ENCODE data around the gene FCRL6.

FCRL6 gene

DNA sequence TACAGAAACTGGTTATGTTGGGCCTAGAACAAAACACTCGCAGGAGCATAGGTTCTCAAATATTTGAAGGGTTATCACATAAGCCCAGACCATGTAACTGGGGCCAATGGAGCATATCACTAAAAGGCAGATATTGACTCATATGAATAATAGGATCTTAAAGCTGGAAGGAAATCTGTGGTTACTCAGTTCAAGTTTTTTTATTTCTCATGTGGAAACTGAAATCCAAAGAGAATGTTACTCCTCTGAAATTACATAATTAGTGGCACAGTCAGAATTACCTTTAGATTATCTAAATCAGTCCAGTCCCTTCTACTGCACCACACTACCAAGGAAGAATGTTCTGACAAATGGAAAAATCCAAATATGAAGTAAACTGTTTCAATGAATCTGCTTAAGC, 36.6 kb downstream of the FCRL6 start:
- DNase-seq = no peak

- DNase-seq = no peak
Measured at GRCh38 chr1:159839116-159839849, 37.1 kb downstream of the FCRL6 start.

GRCh38 chr1:159841749-159842148, 39.6 kb downstream of the FCRL6 start:
- DNase-seq = no peak

DNA sequence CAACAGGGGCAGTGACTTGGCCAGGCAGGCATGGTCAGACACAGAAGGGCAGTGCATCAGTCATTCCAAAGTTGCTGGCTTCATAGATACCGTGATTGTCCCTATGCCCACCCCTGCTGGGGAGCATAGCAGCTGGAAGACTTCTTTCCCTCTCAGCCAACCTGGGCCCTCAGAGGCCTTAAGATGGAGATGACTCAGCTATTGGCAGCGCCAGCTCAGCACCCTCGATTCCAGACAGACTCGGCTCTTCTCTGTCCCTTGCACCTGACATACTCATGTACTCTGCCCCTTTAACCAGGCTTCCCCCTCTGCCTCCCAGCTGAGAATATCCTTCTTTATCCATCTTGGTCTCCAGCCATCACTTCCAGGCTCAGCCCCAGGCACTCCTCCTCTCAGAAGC, 41.3 kb downstream of the FCRL6 start:
- no peak for DNase-seq

- no peak for DNase-seq
Measured at GRCh38 chr1:159845751-159846629, 43.8 kb downstream of the FCRL6 start.

- DNase-seq = no peak
Measured at GRCh38 chr1:159847231-159847630, 45.1 kb downstream of the FCRL6 start.

GRCh38 chr1:159848326-159848725, 46.2 kb downstream of the FCRL6 start:
- DNase-seq = no peak

- no peak for DNase-seq
Measured at GRCh38 chr1:159849626-159850366, 47.6 kb downstream of the FCRL6 start.

DNA sequence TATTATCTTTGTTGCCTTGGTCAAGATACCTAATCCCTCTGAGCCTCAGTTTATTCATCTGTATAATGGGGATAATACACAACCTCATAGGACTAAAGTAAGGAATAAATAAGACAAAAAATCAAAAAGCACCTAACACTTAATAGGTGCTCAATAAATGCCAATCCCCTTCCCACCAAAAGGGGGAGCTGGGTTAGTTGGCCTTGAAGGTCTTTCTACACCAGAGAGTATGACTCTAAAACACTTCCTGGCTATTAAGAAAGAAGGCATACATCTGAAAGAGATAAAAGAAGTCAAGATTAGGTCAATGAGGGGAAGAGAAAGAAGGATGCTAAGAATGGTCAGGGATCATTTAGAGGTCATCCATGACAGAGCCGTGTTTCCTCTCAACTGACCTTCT, 49.2 kb downstream of the FCRL6 start:
- DNase-seq = peak; percentile 21

DNA sequence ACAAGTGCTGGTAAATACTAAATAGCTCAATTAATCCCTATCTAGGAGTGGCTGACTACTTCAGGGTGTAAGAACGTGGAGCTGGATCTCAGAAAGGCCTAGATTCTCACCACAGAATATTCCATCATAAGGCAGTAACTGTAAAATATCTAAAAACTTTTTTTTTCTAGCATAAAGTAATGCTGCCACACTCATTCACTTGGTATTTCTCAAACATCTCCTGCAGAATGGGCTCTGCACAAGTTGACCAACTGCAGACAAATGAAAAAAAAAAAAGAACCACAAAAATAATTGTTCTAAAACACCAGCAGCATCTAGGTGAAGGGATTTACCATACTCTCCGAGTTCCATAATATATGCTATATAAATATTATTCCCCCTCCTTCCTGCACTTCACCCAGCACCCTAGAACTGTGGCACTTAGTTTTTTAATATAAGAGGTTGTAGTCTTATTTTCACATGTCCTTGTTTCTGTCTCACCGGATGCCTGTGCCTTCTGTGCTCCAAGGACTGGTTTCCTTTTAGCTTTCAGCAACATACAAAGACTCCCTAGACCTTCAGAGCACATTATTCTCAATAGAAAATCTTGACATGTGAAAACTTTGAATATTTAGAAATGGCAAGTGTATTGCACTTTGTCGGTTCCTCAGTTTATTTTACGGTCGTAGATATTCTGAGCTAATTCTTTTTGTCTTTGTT, 51.4 kb downstream of the FCRL6 start:
- DNase-seq = no peak

GRCh38 chr1:159854116-159854692, 52.0 kb downstream of the FCRL6 start:
- DNase-seq = peak; percentile 7

DNA sequence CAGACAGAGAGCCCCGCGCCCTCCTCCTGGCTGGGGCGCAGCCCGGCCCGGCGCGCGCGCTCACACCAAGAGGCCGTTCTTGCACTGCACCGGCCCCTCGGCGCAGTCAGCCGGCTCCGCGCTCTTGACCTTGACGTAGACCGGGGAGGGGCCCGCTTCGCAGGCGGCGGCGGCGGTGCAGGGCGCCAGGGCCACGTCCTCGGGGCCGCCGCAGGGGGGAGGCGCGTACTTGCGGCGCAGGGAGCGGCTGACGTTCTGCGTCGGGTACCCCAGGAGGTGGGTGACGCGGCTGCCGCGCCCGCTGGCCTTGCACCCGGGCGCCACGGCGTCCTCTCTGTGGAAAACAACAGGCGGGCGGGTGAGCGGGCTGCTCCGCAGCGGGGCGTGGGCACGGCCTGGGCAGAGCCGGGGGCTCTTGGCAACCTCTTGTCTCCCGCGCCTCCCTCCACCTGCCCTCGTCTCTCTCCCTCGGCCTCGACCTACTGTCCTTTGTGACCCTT, 52.6 kb downstream of the FCRL6 start:
- peak; percentile 77 for DNase-seq

DNA sequence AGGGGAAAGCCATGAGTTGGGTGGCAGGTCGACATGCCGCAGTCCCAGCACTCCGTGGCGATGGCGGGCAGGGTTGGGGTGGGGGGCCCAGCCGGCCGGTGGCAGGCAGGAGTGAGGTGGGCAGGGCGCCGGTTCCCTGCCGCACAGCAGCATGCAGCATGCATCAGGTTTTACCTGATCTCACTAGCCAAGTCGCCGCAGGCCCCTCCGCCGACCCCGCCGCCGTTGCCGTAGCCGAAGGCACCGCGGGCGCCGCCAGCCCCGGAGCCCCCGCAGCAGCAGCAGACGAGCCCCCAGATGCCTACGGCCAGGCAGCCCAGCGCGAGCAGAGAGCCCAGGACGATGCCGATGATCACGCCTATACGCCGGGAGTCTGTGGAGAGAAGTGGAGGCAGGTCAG, 53.5 kb downstream of the FCRL6 start:
- DNase-seq = no peak

GRCh38 chr1:159856576-159856975, 54.4 kb downstream of the FCRL6 start:
- DNase-seq = no peak

DNA sequence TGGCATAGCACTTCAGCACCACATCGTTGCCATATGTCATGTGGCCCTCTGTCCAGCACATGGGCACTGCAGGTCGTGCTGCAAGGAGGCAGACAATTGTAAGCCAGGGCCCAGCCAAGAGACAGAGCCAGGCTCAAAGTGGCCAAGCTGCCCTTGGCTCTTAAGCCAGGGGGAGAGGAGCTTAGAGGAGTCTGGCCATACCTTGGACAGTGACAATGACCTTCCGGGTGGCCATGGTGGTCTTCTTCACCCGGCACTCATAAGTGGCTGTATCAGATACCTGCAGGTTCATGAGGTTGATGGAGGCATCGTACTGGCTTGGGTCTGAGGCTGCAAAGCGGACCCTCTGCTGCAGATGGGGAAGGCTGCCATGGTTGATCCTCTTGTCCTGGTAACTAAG, 55.7 kb downstream of the FCRL6 start:
- DNase-seq = no peak

- no peak for DNase-seq
Measured at GRCh38 chr1:159859767-159860322, 57.7 kb downstream of the FCRL6 start.

DNA sequence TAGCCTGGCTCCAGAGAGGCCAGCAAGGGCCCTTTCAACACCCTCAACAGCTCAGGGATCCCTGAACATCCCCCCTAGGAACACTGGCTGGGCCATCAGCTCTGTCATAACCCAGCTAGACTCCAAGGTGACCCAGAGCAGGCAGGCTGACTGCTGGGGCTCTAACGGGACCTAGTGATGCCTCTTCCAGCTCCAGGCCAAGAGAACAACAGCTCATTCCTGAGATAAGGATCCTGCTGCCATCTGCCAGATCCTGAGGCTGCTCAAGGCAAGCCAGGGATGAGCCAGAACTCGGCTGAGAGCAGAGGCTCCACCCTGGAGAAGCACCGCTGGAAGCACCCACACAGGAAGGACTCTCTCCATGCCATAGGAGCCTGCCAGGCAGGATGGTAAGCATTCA, 58.3 kb downstream of the FCRL6 start:
- DNase-seq = no peak

- DNase-seq = no peak
Measured at GRCh38 chr1:159861218-159861617, 59.1 kb downstream of the FCRL6 start.

GRCh38 chr1:159862031-159862430, 59.9 kb downstream of the FCRL6 start:
- DNase-seq = no peak

- no peak for DNase-seq
Measured at GRCh38 chr1:159862557-159862956, 60.4 kb downstream of the FCRL6 start, which contains the start of gene VSIG8. Gene VSIG8, minus strand, starts transcription at chr1:159862657. Its CDS starts 136 bp downstream, at chr1:159862521.

- no peak for DNase-seq
Measured at GRCh38 chr1:159864262-159864661, 62.1 kb downstream of the FCRL6 start.

Data from CD4-positive, alpha-beta T cell treated with Interleukin-17A for 1 hour (primary cell).